ENCODE data around the gene BCKDHA. TPM values are rescaled to one million over a fixed set of nuclear protein-coding genes. Genes with fewer than 3 reads are reported as not detected.

The BCKDHA gene
- total and polyA plus RNA-seq, 8 donors: 1.8 to 80.6 (median 43.1) TPM

- H3K27ac ChIP-seq: no peak overlapping the region
- no peaks in the 10 kb centered on the region for H3K27me3 ChIP-seq
- H3K4me3 ChIP-seq: no peak overlapping the region
- intact Hi-C loops (cut with DNase I; ENCODE audit: low total_unique reads): no loop called here
- H3K36me3 ChIP-seq: peaks cover 43 to 73% (median 72%) of the 10 kb centered on the region in 4 donors
- no peaks in the 10 kb centered on the region for H3K9me3 ChIP-seq
- TF ChIP-seq EP300 (IDR thresholded peaks at IDR 0.05) (no peak), CTCF (IDR thresholded peaks at IDR 0.05) (no peak), POLR2A (IDR thresholded peaks at IDR 0.05) (no peak), POLR2AphosphoS5 (IDR thresholded peaks at IDR 0.05) (no peak)
- 87 to 100% (median 98%) methylated on average over 5 of the region's 5 CpGs for WGBS, 5 donors
- DNase-seq: no peak
- H3K4me1 ChIP-seq: peaks cover 12 to 64% (median 26%) of the 10 kb centered on the region in 4 donors
These were observed 15.3 kb downstream of the BCKDHA start for GRCh38 chr19:41412953-41413352.

GRCh38 chr19:41413947-41414346 is 16.3 kb downstream of the BCKDHA start:
- no peak overlapping the region for H3K27ac ChIP-seq
- peaks cover 53 to 83% (median 82%) of the 10 kb centered on the region in 4 donors for H3K36me3 ChIP-seq
- H3K4me1 ChIP-seq: peaks cover 10 to 54% (median 20%) of the 10 kb centered on the region in 4 donors
- intact Hi-C loops (cut with DNase I; ENCODE audit: low total_unique reads): no loop called here
- TF ChIP-seq POLR2AphosphoS5 (IDR thresholded peaks at IDR 0.05): no peak
- TF ChIP-seq POLR2A (IDR thresholded peaks at IDR 0.05): no peak
- no peak for TF ChIP-seq CTCF (IDR thresholded peaks at IDR 0.05)
- TF ChIP-seq EP300 (IDR thresholded peaks at IDR 0.05): no peak
- H3K9me3 ChIP-seq: no peaks in the 10 kb centered on the region
- 88 to 92% (median 90%) methylated on average over 10 of the region's 10 CpGs for WGBS, 5 donors
- H3K27me3 ChIP-seq: no peaks in the 10 kb centered on the region
- no peak overlapping the region for H3K4me3 ChIP-seq
- DNase-seq: no peak

- intact Hi-C loops (cut with DNase I; ENCODE audit: low total_unique reads): no loop called here
- DNase-seq: no peak
- H3K36me3 ChIP-seq: peaks cover 58 to 88% (median 87%) of the 10 kb centered on the region in 4 donors
- no peak for TF ChIP-seq POLR2A (IDR thresholded peaks at IDR 0.05)
- H3K9me3 ChIP-seq: no peaks in the 10 kb centered on the region
- H3K4me1 ChIP-seq: peaks cover 6 to 49% (median 15%) of the 10 kb centered on the region in 4 donors
- H3K27ac ChIP-seq: no peak overlapping the region
- 85 to 90% (median 85%) methylated on average over 8 to 9 of the region's 9 CpGs for WGBS, 5 donors
- H3K27me3 ChIP-seq: no peaks in the 10 kb centered on the region
- H3K4me3 ChIP-seq: no peak overlapping the region
These were observed 16.8 kb downstream of the BCKDHA start for GRCh38 chr19:41414461-41414860.

GRCh38 chr19:41415154-41415571 is 17.5 kb downstream of the BCKDHA start:
- WGBS, 5 donors: 75 to 88% (median 78%) methylated on average over 5 to 9 of the region's 9 CpGs

More at GRCh38 chr19:41415154-41415571, 17.5 kb downstream of the BCKDHA start:
- Histone ChIP-seq H3K4me3 (no peak overlapping the region), H3K27me3 (no peaks in the 10 kb centered on the region), H3K27ac (no peak overlapping the region), H3K36me3 (peaks cover 65 to 96% (median 94%) of the 10 kb centered on the region in 4 donors), H3K4me1 (peaks cover 0 to 46% (median 8%) of the 10 kb centered on the region in 4 donors), H3K9me3 (no peaks in the 10 kb centered on the region)
- intact Hi-C loops (cut with DNase I; ENCODE audit: low total_unique reads): no loop called here
- TF ChIP-seq POLR2AphosphoS5 (IDR thresholded peaks at IDR 0.05) (no peak), POLR2A (IDR thresholded peaks at IDR 0.05) (no peak), EP300 (IDR thresholded peaks at IDR 0.05) (no peak), CTCF (IDR thresholded peaks at IDR 0.05) (no peak)
- peak in 1 of 2 donors; percentile 52 for DNase-seq

All from stomach (tissue), 9 donors.